Stimulated activated naive CD4-positive, alpha-beta T cell treated with Interleukin-2 at 50 U/mL for 16 hours (primary cell): ENCODE data around the gene SPP1.
"Not testable (repeated sequence)": the region's sequence is repeated elsewhere in the genome, so short reads cannot be mapped to it uniquely, and the experiment has no call there.

Source experiments
- DNase-seq: peaks from one replicate; lab custom pipeline; 2025; lab: John Stamatoyannopoulos, UW

SPP1 gene

GRCh38 chr4:87986508-87986907, 11.0 kb downstream of the SPP1 start:
- DNase-seq, result no peak

DNA sequence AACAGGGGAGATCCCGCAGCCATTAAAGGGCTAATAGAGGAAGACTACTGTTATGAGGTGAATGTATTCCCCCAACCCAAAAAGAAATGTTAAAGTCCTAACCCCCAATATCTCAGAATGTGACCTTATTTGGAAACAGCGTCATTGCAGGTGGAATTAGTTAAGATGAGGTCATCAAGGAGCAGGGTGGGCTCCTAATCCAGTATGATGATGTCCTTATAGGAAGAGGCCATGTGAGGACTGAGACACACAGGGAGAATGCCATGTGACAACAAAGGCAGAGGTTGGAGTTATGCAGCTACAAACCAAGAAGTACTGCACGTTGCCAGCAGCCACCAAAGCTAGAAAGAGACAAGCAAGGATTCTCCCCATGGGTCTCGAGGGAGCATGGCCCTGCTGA, 14.3 kb downstream of the SPP1 start:
- no peak for DNase-seq

GRCh38 chr4:87995435-87995834, 19.9 kb downstream of the SPP1 start:
- no peak for DNase-seq

GRCh38 chr4:87999191-87999691, 23.7 kb downstream of the SPP1 start:
- not testable (repeated sequence) for DNase-seq

- no peak for DNase-seq
Observed at GRCh38 chr4:88001871-88002270, 26.4 kb downstream of the SPP1 start.

DNA sequence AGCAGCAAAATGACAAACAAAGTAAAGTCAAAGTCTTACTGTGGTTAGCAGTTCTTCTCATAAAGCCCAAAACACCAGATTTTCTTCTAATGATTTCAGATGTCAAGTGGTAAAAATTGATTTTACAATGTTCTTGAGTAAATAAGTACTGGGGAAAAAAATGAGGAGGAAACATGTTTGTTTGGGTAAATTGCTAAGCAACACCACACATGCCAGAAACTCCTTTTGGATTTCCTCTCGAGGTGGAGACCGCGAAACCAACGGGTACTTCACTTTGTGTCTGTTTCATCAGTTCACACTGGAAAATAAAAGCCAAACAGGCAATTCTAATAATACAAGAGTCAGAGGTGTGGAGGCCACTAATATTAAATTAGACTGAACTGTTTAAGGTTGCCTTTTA, 27.3 kb downstream of the SPP1 start:
- no peak for DNase-seq

DNA sequence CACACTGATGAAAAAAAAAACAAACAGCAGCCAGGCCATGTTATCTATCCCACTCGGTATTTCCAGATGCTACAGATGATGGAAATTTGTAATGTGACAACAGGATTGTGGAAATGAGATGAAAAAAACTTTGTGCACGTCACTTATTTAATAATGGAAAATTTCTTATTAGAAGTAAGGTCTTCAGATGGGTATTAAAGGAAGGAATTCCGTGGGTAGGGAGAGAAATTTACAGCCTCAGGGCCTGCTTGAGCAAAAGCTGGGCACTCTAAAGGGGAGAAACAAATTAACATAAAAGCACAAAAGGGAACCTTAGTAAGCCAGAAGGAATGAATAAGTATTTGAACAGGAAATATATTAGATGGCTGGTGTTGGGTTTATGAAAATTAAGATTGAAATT, 27.7 kb downstream of the SPP1 start:
- DNase-seq, result no peak

DNA sequence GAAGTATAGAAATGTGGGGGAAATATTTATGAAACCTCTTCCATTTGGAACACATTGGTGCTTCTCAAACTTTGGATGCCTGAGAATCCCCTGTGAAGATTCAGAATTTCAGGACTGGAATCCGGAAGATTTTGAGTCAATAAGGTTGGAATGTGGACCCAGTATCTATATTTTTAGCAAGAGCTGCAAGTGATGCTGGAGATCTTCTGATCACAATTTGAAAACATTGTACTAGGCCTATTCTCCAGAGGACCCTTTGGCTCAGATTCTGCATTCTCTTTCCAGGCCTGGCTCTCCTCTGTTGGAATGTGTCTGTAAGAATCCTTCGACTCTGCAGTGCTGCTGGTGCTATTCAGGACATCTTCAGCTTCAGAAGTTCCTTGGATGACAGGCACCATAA, 29.6 kb downstream of the SPP1 start:
- DNase-seq, result no peak

- no peak for DNase-seq
Observed at GRCh38 chr4:88005946-88006345, 30.4 kb downstream of the SPP1 start.

DNA sequence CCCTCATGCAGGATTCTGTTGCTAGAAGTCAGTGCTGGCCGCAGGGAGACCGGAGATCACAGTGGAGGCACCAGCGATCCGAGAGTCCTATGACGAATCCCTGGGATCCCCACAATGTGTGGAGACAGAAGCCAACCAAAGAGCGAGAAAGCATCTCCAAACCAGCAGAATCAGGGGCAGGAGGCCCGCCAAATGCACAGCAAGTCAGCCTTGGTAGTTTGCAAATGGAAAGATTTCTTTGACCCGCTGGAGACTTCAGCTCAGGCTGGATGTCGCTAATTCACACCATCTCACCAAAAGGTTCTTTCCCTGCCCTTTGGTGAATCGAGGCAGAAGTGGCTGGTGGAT, 31.4 kb downstream of the SPP1 start:
- DNase-seq, result no peak

GRCh38 chr4:88007304-88008121, 32.0 kb downstream of the SPP1 start, which contains the start of gene PKD2:
PKD2 (plus strand) TSS chr4:88007635; CDS start chr4:88007734, 99 bp downstream.
- DNase-seq, result peak; percentile 72

- peak; percentile 12 for DNase-seq
Observed at GRCh38 chr4:88008122-88008742, 32.7 kb downstream of the SPP1 start.

GRCh38 chr4:88008743-88009171, 33.2 kb downstream of the SPP1 start:
- no peak for DNase-seq

DNA sequence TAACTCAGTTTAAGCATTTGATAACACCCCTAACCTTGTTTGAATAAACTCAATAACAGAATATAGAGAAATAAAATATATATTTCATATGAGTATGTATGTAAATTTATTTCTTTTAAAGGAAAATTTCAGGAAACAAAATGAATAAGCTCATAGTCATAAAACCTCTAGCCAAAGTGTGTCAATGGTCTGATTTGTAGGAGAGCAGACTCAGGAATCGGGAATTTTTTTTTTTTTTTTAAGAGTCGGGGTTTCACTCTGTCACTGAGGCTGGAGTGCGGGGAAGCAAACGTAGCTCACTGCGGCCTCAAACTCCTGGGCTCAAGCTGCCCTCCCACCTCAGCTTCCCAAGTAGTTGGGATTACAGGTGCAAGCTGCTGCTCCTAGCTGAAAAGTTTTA, 34.4 kb downstream of the SPP1 start:
- DNase-seq, result no peak

GRCh38 chr4:88010966-88011365, 35.5 kb downstream of the SPP1 start:
- DNase-seq, result no peak

DNA sequence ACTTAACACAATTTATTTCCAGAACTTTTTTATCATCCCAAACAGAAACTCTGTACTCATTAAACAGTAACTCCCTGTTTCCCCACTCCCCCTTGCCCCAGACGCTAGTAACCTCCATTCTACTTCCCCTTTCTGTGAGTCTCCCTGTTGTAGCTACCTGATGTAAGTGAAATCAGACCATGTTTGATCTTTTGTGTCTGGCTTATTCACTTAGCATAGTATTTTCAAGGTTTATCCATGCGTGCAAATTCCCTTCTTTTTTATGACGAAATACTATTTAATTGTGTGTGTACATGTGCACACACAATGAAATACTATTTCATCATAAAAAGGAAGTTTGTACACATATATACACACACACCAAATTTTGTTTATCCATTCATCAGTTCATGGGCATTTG, 37.1 kb downstream of the SPP1 start:
- DNase-seq, result no peak

DNA sequence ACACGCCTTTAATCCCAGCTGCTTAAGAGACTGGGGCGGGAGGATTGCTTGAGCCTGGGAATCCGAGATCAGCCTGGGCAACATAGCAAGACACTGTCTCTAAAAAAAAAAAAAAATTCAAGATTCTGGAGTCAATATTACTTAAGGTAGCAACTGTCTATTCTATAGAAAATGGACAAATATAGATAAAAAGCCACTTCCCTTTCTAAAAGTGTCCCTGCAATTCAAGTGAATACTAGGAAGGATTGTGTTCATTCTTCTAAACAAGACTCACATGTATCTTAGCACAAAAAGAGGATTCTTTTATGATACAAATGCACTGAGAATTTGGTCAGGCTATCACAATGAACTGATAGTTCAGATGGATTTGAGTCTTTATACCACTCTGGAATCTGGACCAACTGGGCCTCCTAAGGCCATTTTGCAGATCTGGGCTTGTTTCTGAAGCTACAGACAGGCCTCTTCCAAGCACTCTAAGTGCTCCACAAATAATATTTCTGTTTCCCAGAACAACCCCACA, 38.9 kb downstream of the SPP1 start:
- DNase-seq, result no peak

- no peak for DNase-seq
Observed at GRCh38 chr4:88015659-88016295, 40.3 kb downstream of the SPP1 start.

- no peak for DNase-seq
Observed at GRCh38 chr4:88017516-88018297, 42.2 kb downstream of the SPP1 start.

DNA sequence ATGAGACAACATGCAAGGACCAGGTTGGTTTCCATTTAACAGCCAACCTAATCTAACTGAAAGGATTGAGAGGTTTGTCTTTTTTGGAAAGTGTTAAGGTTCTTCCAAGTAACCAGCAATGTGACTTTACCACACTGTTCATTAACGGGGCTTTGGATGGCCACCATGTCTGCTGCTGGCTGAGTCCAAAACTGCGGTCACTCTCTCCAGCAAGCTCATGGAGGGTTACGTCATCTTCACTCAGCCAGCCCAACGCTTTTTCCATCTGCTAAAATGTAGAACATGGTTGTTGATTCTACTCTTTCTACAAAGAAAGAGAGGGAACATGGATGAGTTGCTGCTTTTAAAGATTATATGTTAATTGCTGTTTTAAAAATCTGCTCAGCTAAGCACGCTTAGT, 43.0 kb downstream of the SPP1 start:
- DNase-seq, result no peak

- no peak for DNase-seq
Observed at GRCh38 chr4:88021824-88022223, 46.3 kb downstream of the SPP1 start.

GRCh38 chr4:88022289-88022688, 46.8 kb downstream of the SPP1 start:
- DNase-seq, result no peak
